Activated naive CD8-positive, alpha-beta T cell treated with anti-CD3 and anti-CD28 coated beads for 36 hours (primary cell): ENCODE results near the gene KIF22. TPM values are rescaled to one million over a fixed set of nuclear protein-coding genes. Genes with fewer than 3 reads are reported as not detected.

ENCODE experiments used
- DNase-seq: peaks from one replicate; pipeline ENCODE4 v3.0.0; 2021
- H3K27ac Mint-ChIP-seq: one replicate; pipeline ENCODE4 v1.8.0; 2022; ENCODE audit warnings: mild to moderate bottlenecking, moderate library complexity, mixed read lengths
- H3K27me3 Mint-ChIP-seq: one replicate; pipeline ENCODE4 v1.8.0; 2022; ENCODE audit warnings: mild to moderate bottlenecking, mixed read lengths
- H3K36me3 Mint-ChIP-seq: one replicate; pipeline ENCODE4 v1.8.0; 2021; ENCODE audit warnings: mild to moderate bottlenecking, mixed read lengths
- H3K4me1 Mint-ChIP-seq: one replicate; pipeline ENCODE4 v1.8.0; 2021; ENCODE audit warnings: mixed read lengths
- H3K4me3 Mint-ChIP-seq: one replicate; pipeline ENCODE4 v1.8.0; 2022; ENCODE audit warnings: mild to moderate bottlenecking, moderate library complexity, mixed read lengths
- H3K9me3 Mint-ChIP-seq: one replicate; pipeline ENCODE4 v1.8.0; 2022; ENCODE audit warnings: mixed read lengths
- total RNA-seq, 2 experiments: library from RNA; stranded (reverse); gene quantifications; one replicate each; pipeline ENCODE4 v1.2.3, GENCODE V29; 2021

Gene KIF22
- total RNA-seq, 2 experiments from 2014 or later, result 145 to 150 TPM

DNA sequence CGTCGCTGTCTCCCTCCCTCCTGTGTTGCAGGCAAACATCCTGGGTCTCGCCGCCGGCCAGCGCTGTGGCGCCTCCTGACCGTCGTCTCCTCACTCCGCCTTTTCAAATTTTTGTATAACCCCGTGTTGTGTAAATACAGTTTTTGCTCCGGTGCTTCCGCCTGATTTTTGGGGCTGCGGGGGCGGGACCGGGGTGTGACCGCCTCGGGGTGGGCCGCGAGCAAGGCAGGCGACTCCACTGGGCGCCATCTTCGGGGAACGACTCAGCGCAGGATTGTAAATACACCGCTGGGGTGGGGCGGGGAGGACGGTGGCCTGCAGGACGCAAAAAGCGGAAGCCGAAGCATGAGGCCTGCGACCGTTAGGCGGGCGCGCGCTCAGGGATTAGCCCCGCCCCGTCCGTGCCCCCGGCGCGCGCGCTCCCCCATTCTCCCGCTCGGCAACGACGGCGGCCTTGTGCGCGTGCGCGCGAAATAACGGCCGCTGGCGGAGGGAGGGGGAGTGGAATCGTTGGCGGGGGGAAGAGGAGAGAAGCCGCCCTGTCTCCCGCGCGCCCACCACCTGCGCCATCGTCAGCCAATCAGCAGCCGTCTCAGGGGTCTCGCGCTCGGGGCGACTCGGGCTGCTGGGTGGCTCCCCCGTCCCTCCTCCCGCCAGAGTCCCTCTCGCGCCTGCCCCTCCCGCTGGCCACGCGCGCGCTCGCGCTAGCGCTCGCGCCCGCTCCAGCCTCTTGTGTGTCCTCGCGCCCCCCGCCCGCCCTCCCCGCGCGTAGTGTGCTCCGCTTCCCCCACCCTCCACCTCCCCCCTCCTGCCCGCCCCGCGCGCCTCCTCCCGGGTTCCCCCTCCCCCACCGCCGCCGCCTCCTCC is 14.9 kb downstream of the KIF22 start:
- Mint-ChIP-seq H3K36me3 (peaks cover 52% of the 10 kb centered on the region), H3K27me3 (peaks cover 13% of the 10 kb centered on the region), H3K9me3 (no peaks in the 10 kb centered on the region), H3K4me1 (peaks cover 31% of the 10 kb centered on the region), H3K27ac (peak overlapping the region; percentile 99), H3K4me3 (peak overlapping the region; percentile 100)
- peak; percentile 98 for DNase-seq

DNA sequence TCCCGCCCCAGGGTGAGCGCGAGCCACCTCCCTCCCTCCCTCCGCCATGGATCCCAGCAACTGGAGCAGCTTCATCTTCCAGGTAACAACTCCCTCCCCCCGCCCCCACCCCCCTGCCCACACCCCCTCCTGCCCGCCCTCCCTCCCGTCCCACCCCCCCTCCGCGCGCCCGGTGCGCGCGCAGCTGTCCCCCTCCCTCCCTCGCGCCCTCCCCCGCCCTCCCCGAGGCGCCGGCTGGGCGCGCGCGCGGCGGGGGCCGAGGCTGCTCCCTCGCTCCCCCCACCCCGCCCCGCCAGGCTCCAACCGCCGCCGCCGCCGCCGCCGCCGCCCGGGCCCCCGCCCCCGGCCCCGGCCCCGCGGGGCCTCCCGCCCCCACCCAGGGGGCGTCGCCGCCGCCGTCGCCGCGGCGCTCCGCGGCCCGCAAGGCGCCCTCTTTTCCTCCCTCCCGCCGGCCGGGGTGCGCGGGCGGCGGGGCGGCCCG is 15.6 kb downstream of the KIF22 start, which contains the start of gene MAZ:
Gene MAZ (plus strand): TSS at position 431 of the 481 bp plus-strand sequence. CDS start 173 bp downstream, outside the sequence.
- Mint-ChIP-seq H3K36me3 (peaks cover 59% of the 10 kb centered on the region), H3K27ac (peak within 1 kb of the TSS; percentile 99), H3K27me3 (peaks cover 13% of the 10 kb centered on the region), H3K4me3 (peak within 1 kb of the TSS; percentile 100), H3K9me3 (no peaks in the 10 kb centered on the region), H3K4me1 (peaks cover 38% of the 10 kb centered on the region)
- peak; percentile 82 for DNase-seq

DNA sequence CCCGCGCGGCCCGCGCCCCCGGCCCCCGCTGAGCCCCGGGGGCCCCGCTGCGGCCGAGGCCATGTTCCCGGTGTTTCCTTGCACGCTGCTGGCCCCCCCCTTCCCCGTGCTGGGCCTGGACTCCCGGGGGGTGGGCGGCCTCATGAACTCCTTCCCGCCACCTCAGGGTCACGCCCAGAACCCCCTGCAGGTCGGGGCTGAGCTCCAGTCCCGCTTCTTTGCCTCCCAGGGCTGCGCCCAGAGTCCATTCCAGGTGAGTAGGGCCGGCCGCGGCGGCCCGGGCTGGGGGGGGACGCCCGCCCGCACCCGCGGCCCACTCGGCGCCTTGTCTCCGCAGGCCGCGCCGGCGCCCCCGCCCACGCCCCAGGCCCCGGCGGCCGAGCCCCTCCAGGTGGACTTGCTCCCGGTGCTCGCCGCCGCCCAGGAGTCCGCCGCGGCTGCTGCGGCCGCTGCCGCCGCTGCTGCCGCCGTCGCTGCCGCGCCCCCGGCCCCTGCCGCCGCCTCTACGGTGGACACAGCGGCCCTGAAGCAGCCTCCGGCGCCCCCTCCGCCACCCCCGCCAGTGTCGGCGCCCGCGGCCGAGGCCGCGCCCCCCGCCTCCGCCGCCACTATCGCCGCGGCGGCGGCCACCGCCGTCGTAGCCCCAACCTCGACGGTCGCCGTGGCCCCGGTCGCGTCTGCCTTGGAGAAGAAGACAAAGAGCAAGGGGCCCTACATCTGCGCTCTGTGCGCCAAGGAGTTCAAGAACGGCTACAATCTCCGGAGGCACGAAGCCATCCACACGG is 16.3 kb downstream of the KIF22 start:
- peak; percentile 79 for DNase-seq
- H3K27ac Mint-ChIP-seq, result peak overlapping the region; percentile 99
- no peaks in the 10 kb centered on the region for H3K9me3 Mint-ChIP-seq
- H3K4me3 Mint-ChIP-seq, result peak overlapping the region; percentile 99
- peaks cover 44% of the 10 kb centered on the region for H3K4me1 Mint-ChIP-seq
- peaks cover 55% of the 10 kb centered on the region for H3K36me3 Mint-ChIP-seq
- peaks cover 13% of the 10 kb centered on the region for H3K27me3 Mint-ChIP-seq

DNA sequence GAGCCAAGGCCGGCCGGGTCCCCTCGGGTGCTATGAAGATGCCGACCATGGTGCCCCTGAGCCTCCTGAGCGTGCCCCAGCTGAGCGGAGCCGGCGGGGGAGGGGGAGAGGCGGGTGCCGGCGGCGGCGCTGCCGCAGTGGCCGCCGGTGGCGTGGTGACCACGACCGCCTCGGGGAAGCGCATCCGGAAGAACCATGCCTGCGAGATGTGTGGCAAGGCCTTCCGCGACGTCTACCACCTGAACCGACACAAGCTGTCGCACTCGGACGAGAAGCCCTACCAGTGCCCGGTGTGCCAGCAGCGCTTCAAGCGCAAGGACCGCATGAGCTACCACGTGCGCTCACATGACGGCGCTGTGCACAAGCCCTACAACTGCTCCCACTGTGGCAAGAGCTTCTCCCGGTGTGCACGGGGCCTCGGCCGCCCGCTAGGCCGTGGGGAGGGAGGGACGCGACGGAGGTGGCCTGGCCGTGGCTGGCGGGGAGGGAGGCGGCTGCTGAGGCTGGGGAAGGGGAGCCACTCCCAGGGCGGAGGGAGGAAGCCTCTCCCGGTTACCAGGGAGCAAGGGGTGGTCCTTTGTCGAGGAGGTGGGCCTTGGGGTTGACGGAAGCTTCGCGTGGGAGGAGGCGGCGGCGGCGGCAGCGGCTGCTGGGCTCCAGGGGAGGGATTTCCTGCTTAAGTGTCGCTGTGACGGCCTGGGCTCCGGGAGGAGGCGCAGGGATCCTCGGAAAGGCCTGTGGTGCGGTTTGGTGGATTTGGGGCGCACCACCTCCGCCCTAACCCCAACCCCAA is 17.1 kb downstream of the KIF22 start:
- DNase-seq, result peak; percentile 92
- H3K27me3 Mint-ChIP-seq, result peaks cover 13% of the 10 kb centered on the region
- peak overlapping the region; percentile 99 for H3K4me3 Mint-ChIP-seq
- H3K36me3 Mint-ChIP-seq, result peaks cover 55% of the 10 kb centered on the region
- H3K9me3 Mint-ChIP-seq, result no peaks in the 10 kb centered on the region
- peaks cover 46% of the 10 kb centered on the region for H3K4me1 Mint-ChIP-seq
- H3K27ac Mint-ChIP-seq, result peak overlapping the region; percentile 99

DNA sequence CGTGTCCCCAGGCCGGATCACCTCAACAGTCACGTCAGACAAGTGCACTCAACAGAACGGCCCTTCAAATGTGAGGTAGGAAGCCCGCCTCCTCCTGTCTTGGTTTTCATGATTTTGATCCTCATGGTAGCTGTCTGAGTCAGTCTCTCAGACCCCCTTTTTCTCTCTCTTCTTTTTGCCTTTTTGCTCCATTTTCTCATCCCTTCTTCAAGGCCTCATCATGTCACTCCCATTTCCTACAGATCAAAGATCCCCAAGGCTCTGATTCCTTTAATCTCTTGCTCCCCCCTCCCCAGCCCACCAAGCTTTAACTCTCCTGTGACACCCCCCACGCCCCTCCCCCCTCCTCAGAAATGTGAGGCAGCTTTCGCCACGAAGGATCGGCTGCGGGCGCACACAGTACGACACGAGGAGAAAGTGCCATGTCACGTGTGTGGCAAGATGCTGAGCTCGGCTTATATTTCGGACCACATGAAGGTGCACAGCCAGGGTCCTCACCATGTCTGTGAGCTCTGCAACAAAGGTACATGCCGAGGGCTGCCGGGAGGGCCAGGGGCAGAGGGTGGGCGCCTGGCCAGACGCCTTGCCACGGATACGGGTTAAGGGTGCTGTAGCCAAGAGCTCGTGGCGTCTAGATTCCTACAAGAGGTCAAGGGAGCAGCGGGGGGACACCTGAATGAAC is 17.8 kb downstream of the KIF22 start:
- peaks cover 16% of the 10 kb centered on the region for H3K27me3 Mint-ChIP-seq
- H3K27ac Mint-ChIP-seq, result peak overlapping the region; percentile 99
- H3K36me3 Mint-ChIP-seq, result peaks cover 50% of the 10 kb centered on the region
- H3K4me3 Mint-ChIP-seq, result peak overlapping the region; percentile 99
- peaks cover 47% of the 10 kb centered on the region for H3K4me1 Mint-ChIP-seq
- no peaks in the 10 kb centered on the region for H3K9me3 Mint-ChIP-seq
- DNase-seq, result no peak

DNA sequence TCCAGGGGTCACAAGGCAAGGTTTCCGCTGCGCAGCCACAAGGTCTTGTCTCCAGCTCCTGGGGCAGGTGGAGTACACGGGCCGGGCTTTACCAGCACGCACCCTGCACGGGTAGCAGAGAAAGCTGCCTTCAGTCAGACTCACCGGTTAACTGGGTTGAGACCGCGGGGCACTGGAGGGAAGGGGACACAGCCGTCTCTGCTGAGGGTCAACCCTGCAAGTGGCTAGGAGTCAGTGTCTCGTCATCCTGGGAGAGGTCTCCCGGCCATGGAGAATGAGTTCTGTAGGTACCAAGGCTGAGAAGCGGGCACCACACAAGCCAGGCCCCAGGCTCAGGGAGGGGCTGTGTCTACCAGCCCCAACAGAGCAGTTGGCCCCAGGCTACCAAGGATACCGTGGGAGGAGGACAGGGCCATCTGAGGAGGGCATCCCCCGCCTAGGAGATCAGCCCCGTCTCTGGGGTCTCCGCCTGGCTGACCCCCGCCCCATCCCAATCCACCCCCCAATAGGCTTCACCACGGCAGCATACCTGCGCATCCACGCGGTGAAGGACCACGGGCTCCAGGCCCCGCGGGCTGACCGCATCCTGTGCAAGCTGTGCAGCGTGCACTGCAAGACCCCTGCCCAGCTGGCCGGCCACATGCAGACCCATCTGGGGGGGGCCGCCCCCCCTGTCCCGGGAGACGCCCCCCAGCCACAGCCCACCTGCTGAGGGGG is 18.6 kb downstream of the KIF22 start:
- Mint-ChIP-seq H3K4me1 (peaks cover 44% of the 10 kb centered on the region), H3K27ac (peak overlapping the region; percentile 99), H3K4me3 (peak overlapping the region; percentile 99), H3K9me3 (no peaks in the 10 kb centered on the region), H3K36me3 (peaks cover 41% of the 10 kb centered on the region), H3K27me3 (peaks cover 16% of the 10 kb centered on the region)
- no peak for DNase-seq

DNA sequence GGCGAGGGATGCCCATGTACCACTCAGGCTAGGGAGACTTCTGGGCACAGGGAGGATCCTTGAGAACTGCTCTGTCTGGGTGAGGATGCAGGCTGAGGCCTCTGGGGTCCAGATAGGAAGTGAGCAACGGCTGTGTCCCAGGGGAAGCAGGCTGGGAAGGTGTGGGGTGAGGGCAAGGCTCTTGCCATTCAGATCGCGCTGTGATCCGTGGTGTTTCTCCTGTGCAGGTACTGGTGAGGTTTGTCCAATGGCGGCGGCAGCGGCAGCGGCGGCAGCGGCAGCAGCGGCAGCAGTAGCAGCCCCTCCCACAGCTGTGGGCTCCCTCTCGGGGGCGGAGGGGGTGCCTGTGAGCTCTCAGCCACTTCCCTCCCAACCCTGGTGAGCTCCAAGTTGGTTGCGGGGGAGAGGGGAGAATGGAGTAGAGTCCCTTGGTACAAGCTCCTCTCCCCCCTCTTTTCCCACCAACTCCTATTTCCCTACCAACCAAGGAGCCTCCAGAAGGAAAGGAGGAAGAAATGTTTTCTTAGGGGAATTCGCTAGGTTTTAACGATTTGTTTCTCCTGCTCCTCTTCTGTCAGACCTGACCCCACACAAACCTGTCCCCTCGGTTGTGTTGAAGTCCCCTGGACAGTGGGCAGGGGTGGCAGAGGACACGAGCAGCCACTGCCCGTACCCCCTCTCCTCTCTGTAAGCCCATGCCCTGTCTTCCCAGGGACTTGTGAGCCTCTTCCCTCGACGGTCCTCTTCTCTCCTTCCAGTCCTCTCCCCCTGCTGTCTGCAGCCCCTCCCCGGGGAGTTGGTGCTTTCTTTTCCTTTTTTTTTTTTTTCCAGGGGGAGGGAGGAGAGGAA is 19.5 kb downstream of the KIF22 start:
- H3K9me3 Mint-ChIP-seq, result no peaks in the 10 kb centered on the region
- H3K4me3 Mint-ChIP-seq, result peak overlapping the region; percentile 94
- H3K27me3 Mint-ChIP-seq, result peaks cover 16% of the 10 kb centered on the region
- peaks cover 45% of the 10 kb centered on the region for H3K4me1 Mint-ChIP-seq
- H3K27ac Mint-ChIP-seq, result peak overlapping the region; percentile 86
- H3K36me3 Mint-ChIP-seq, result peaks cover 36% of the 10 kb centered on the region
- DNase-seq, result peak; percentile 72

DNA sequence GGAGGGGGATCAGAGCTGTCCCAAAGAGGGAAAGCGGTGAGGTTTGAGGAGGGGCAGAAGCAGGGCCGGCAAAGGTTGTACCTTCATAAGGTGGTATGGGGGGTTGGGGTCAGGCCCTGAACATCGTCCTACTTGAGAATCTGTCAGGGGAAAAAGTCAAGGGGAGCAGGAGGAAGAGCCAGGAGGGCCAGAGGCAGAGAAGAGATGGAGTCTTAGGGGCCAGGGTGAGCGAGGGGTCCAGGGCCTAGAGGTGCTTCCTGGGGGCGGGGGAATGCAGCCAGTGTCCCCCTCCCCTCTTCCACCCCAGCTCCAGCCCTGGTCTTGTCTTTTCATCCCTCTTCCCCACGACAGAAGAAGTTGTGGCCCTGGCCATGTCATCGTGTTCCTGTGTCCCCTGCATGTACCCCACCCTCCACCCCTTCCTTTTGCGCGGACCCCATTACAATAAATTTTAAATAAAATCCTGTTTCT is 20.2 kb downstream of the KIF22 start:
- Mint-ChIP-seq H3K36me3 (peaks cover 33% of the 10 kb centered on the region), H3K9me3 (no peaks in the 10 kb centered on the region), H3K4me3 (peak overlapping the region; percentile 94), H3K4me1 (peaks cover 48% of the 10 kb centered on the region), H3K27me3 (peaks cover 11% of the 10 kb centered on the region), H3K27ac (peak overlapping the region; percentile 85)
- no peak for DNase-seq

DNA sequence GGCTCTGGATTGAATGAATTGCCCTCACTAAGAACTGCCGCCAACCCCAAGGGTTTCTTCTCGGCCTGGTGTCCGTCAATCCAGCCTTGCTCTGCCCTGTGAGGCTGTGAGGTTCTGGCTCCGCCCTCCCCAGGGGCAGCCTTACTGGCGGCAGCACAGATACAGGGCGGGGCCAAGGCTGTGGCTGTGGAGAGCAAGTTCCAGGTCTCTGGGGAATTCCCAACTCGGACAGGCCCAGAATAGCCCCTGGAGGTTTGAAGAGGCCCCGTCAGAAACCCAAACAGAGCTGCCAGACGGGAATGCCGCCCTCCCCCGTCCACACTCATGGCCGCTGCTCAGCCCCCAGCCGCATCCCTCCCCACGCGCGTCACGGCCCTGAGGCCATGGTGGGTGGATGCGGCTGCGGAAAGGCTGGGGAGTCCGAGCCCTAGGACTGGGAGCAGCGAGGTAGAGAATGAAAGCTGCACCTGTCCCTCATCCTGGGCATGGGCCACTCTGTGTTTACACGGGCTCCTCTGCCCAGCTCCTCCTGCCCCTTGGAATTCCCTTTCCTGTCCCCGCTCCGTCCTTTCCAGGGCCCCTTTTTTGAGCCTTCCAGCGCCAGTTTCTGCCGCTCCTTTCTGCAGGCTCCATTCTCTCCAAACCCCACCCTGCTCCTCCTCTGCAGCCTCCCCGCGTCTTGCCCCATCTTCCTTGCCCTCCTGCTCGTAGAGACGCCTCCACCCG is 20.8 kb downstream of the KIF22 start:
- Mint-ChIP-seq H3K4me1 (peaks cover 48% of the 10 kb centered on the region), H3K4me3 (peak overlapping the region; percentile 94), H3K27ac (peak overlapping the region; percentile 85), H3K9me3 (no peaks in the 10 kb centered on the region), H3K36me3 (peaks cover 33% of the 10 kb centered on the region), H3K27me3 (peaks cover 15% of the 10 kb centered on the region)
- DNase-seq, result peak; percentile 88

DNA sequence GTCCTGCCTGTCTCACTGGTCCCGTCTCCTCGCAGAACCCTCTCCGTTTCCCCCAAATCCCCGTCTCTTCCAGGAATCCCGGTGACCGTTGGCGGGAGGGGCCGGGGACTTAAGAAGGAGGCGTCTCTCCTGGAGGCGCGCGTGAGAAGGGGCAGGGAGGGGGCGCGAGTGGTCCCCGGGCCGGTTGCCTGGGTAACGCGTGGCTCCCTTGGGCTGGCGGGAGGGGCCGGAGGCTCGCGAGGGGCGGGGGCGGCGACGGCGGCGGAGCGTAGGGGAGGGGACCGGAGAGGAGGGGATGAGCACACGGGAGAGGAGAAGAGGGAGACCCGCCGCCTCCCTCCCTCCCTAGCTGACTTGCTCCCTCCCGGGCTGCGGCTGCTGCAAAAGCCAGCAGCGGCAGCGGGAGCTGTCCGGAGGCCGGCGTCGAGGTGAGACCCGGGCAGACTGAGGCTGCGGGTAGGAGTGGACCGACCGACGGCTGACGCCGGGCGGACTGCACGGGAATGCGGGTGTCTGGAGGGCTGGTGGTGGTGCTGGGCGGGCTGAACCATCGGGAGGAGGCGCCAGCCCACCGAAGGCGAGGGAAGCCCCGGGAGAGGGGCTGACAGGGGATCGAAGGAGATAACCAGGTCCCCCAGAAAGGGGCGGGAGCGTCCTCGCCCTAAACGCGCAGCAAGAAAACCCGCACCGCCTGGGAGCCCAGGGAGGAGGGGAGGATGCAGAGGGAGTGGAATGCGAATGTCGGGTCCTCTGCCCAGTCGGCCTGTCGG is 21.5 kb downstream of the KIF22 start, which contains the start of gene PRRT2:
Gene PRRT2 (plus strand): TSS at position 298 of the 770 bp plus-strand sequence. CDS start 862 bp downstream, outside the sequence.
- Mint-ChIP-seq H3K27me3 (peaks cover 15% of the 10 kb centered on the region), H3K4me1 (peaks cover 49% of the 10 kb centered on the region), H3K36me3 (peaks cover 38% of the 10 kb centered on the region), H3K27ac (peak within 1 kb of the TSS; percentile 85), H3K4me3 (peak within 1 kb of the TSS; percentile 94), H3K9me3 (no peaks in the 10 kb centered on the region)
- DNase-seq, result peak; percentile 59

DNA sequence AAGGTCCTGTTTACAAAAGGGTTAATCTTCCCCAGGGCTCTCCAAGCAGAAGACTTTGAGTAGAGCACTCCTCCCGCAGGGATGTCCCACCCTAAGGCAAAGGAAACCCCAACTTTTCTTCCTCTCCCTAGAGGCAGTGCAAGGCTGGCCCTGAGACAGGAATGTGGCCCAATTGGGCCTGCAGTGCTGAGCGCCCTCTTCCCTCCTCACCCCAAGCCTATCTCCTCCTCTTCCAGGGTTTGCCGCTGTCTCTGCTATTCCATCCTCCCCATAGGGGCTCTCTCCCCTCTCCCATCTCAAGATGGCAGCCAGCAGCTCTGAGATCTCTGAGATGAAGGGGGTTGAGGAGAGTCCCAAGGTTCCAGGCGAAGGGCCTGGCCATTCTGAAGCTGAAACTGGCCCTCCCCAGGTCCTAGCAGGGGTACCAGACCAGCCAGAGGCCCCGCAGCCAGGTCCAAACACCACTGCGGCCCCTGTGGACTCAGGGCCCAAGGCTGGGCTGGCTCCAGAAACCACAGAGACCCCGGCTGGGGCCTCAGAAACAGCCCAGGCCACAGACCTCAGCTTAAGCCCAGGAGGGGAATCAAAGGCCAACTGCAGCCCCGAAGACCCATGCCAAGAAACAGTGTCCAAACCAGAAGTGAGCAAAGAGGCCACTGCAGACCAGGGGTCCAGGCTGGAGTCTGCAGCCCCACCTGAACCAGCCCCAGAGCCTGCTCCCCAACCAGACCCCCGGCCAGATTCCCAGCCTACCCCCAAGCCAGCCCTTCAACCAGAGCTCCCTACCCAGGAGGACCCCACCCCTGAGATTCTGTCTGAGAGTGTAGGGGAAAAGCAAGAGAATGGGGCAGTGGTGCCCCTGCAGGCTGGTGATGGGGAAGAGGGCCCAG is 22.4 kb downstream of the KIF22 start:
- H3K4me1 Mint-ChIP-seq, result peaks cover 49% of the 10 kb centered on the region
- peak overlapping the region; percentile 94 for H3K4me3 Mint-ChIP-seq
- no peaks in the 10 kb centered on the region for H3K9me3 Mint-ChIP-seq
- H3K27me3 Mint-ChIP-seq, result peaks cover 11% of the 10 kb centered on the region
- DNase-seq, result no peak
- H3K27ac Mint-ChIP-seq, result no peak overlapping the region
- H3K36me3 Mint-ChIP-seq, result peaks cover 34% of the 10 kb centered on the region
